Mucosa of stomach (tissue), 1 donor: ENCODE measurements around the gene PLAC9.
"Not testable (repeated sequence)": the region's sequence is repeated elsewhere in the genome, so short reads cannot be mapped to it uniquely, and the experiment has no call there.

Experiments
- H3K27me3 ChIP-seq: one replicate; pipeline ENCODE4 v1.7.0; 2013; ENCODE audit warnings: mild to moderate bottlenecking, low read length; ENCODE audit not compliant: control insufficient read depth, insufficient read depth
- H3K36me3 ChIP-seq: one replicate; pipeline ENCODE4 v1.7.0; 2013; ENCODE audit warnings: low read length; ENCODE audit not compliant: control insufficient read depth, insufficient read depth
- H3K4me1 ChIP-seq: one replicate; pipeline ENCODE4 v1.7.0; 2013; ENCODE audit warnings: mild to moderate bottlenecking, low read length; ENCODE audit not compliant: control insufficient read depth, insufficient read depth
- H3K4me3 ChIP-seq: one replicate; pipeline ENCODE4 v1.7.0; 2013; ENCODE audit warnings: low read length
- H3K9ac ChIP-seq: one replicate; pipeline ENCODE4 v1.7.0; 2013; ENCODE audit warnings: mild to moderate bottlenecking, low read length, moderate library complexity
- H3K9me3 ChIP-seq: one replicate; pipeline ENCODE4 v1.7.0; 2013; ENCODE audit warnings: mild to moderate bottlenecking, low read length, moderate library complexity; ENCODE audit not compliant: control insufficient read depth
- donor health status: Pancreatic carcinoma.

Gene PLAC9

GRCh38 chr10:80144067-80144695, 11.7 kb downstream of the PLAC9 start:
- Histone ChIP-seq H3K4me3 (no peak overlapping the region), H3K4me1 (peaks cover 16% of the 10 kb centered on the region), H3K9me3 (no peaks in the 10 kb centered on the region), H3K27me3 (peaks cover 4% of the 10 kb centered on the region), H3K9ac (no peak overlapping the region), H3K36me3 (peaks cover 5% of the 10 kb centered on the region)

DNA sequence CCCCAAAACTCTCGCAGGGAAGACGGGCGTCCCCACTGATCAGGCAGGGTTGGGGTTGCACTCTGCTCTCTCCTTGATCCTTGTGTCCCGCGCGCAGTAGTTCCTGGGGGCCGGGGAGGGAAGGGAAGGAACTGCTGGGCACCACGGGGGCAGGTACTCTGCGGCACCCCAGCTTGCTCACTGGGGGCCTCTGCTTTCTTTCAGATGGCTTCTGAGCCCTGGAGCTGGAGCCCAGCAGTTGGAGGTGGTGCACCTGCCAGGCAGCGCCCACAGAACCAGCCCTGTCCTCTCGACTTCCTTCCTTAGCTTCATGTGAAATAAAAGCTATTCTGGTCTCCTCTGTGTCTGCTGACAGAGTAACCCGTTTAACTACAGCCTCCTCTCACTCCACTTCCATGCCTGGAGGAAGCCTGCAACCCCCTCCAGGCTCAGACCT, 12.2 kb downstream of the PLAC9 start:
- H3K36me3 ChIP-seq, result peaks cover 5% of the 10 kb centered on the region
- H3K9ac ChIP-seq, result no peak overlapping the region
- peaks cover 16% of the 10 kb centered on the region for H3K4me1 ChIP-seq
- no peaks in the 10 kb centered on the region for H3K9me3 ChIP-seq
- no peak overlapping the region for H3K4me3 ChIP-seq
- H3K27me3 ChIP-seq, result peaks cover 4% of the 10 kb centered on the region

DNA sequence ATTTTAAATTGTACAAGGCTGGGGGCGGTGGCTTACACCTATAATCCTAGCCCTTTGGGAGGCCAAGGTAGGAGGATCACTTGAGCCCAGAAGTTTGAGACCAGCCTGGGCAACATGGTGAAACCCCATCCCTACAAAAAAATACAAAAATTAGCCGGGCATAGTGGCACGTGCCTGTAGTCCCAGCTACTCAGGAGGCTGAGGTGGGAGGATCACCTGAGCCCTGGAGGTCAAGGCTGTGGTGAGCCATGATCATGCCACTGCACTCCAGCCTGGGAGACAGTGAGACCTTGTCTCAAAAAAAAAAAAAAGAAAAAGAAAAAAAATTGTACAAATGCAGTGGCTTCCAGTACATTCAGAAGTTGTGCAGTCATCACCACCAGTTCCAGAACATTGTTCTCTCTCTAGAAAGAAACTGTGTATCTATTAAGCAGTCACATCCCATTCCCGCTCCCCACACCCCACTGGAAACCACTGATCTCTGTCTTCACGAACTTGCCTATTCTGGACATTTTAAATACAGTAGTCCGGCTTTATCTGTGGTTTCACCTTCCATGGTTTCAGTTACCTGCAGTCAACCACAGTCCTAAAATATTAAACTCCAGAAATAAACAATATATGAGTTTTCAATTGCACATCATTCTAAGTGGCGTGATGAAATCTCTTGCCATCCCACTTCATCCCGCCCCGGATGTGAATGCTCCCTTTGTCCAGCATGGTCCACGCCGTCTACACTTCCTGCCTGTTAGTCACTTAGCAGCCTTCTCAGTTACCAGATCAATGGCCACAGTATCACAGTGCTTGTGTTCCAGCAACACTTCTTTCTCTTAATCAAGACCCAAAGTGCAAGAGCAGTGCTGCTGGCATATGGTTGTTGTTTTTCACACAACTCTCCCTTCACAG, 13.1 kb downstream of the PLAC9 start:
- H3K27me3 ChIP-seq, H3K4me3 ChIP-seq, H3K9me3 ChIP-seq, H3K9ac ChIP-seq, H3K36me3 ChIP-seq: not testable (repeated sequence)
- H3K4me1 ChIP-seq, result peaks cover 16% of the 10 kb centered on the region

- Histone ChIP-seq H3K27me3 (no peaks in the 10 kb centered on the region), H3K4me3 (no peak overlapping the region), H3K9ac (no peak overlapping the region), H3K9me3 (no peaks in the 10 kb centered on the region), H3K4me1 (peaks cover 16% of the 10 kb centered on the region), H3K36me3 (peaks cover 7% of the 10 kb centered on the region)
Observed at GRCh38 chr10:80146918-80147317, 14.4 kb downstream of the PLAC9 start.

DNA sequence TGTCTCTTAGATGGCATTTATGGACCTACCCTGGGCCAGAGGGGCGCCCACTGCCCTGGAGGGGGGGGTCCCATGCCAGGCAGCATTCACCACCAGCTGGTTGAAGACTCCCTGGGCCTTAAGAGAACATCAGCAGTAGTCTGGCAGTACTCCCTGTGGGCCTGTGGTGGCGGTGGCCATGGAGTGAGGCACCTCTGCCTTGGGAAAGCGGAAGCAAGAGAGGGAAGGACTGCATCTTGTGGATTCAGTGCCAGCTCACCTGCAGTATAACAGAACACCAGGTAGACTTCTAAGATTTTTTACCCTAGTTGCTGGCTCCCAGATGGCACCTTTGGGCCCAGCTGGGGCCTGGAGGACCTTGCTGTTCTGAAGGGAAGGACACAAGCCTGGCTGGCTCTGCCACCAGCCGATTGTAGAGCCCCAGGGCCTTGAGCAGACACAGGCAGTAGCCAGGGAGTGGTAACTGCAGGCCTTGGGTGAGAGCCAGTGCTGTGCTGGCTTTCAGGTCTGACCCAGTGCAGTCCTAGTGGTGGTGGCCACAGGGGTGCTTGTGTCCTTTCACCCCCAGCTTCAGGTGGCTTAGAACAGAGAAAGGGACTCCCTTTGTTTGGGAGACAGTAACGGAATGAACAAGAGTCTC, 15.8 kb downstream of the PLAC9 start:
- peaks cover 17% of the 10 kb centered on the region for H3K36me3 ChIP-seq
- no peaks in the 10 kb centered on the region for H3K9me3 ChIP-seq
- H3K4me3 ChIP-seq, result no peak overlapping the region
- H3K4me1 ChIP-seq, result peaks cover 16% of the 10 kb centered on the region
- no peaks in the 10 kb centered on the region for H3K27me3 ChIP-seq
- no peak overlapping the region for H3K9ac ChIP-seq

DNA sequence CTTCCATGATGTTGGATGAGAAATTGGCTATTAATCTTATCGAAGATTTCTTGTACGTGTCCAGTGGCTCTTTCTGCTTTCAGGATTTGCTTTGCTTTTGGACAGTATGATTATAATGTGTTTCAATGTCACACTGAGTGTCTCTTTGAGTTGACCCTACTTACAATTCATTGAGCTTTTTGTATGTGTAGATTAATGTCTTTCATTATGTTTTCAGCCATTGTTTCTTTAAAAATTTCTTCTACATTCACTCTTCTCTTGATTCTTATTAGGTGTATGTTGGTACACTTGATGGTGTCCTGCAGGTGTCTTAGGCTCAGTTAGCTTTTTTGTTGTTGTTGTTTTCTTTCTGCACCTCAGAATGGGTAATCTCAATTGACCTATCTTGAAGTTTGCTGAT, 16.6 kb downstream of the PLAC9 start:
- peaks cover 10% of the 10 kb centered on the region for H3K4me1 ChIP-seq

DNA sequence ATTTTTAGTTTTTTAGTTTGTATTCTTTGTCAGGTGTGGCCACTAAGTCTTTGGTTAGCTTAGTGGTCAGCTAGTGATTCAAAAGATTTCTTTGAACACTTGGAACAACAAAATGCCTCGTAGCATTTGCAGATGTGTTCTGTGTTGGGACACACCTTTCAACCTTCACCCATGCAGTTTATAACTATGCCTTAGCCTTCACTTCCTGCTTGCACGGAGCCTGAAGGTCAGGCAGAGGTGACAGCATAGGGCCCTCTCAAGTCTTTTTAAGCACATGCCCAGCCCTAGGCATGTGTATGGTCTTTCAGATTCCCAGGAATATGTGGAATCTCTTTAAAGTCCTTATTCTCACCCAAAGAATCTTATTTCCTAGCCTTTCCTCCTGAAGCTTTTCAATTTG, 17.6 kb downstream of the PLAC9 start:
- Histone ChIP-seq H3K4me3 (no peak overlapping the region), H3K36me3 (peaks cover 32% of the 10 kb centered on the region), H3K9ac (no peak overlapping the region), H3K4me1 (peaks cover 8% of the 10 kb centered on the region), H3K9me3 (no peaks in the 10 kb centered on the region), H3K27me3 (no peaks in the 10 kb centered on the region)

More for the DNA sequence above, 16.6 kb downstream of the PLAC9 start:
- H3K9me3 ChIP-seq, result no peaks in the 10 kb centered on the region
- no peaks in the 10 kb centered on the region for H3K27me3 ChIP-seq
- H3K36me3 ChIP-seq, result peaks cover 23% of the 10 kb centered on the region
- H3K9ac ChIP-seq, result no peak overlapping the region
- no peak overlapping the region for H3K4me3 ChIP-seq

DNA sequence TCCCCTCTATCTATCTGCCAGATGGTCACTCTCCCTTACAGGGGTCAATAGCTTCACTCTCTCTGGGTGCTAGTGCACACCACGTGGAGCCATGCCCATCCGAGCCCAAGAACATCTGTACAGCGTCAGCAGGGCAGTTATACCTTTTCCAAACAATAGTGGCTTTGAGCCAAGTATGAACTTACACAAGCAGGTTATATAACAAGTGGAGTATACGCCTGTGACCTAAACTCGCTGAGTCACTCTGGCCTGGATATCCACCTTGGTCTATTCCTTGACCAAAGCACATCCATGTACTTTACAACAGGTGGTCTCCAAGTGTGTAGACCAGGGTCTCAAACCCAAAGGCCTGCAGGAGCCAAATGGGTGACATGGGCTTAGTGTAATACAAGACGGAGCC, 20.3 kb downstream of the PLAC9 start:
- no peaks in the 10 kb centered on the region for H3K9me3 ChIP-seq
- no peak overlapping the region for H3K4me3 ChIP-seq
- no peak overlapping the region for H3K9ac ChIP-seq
- no peaks in the 10 kb centered on the region for H3K27me3 ChIP-seq
- H3K36me3 ChIP-seq, result peaks cover 53% of the 10 kb centered on the region
- peaks cover 19% of the 10 kb centered on the region for H3K4me1 ChIP-seq

DNA sequence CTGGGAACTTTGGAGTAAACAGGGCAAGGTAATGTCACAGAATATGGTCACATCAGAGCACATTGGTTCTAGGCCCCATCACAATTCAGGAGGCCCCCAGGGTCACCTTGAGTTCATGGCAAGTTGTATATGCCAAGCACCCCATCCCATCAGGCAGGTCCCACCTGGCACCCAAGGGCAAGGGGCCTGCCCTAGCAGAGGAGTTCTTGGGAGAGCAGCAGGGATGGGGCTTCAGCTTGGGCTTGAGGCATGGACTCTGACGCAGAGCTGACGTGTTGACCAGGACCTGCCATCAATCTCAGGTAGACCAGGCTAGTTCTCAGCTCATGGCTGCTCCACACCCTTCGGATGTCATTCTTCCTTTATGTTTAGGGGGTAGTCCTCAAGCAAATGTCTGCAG, 20.9 kb downstream of the PLAC9 start:
- no peak overlapping the region for H3K9ac ChIP-seq
- peaks cover 26% of the 10 kb centered on the region for H3K4me1 ChIP-seq
- no peaks in the 10 kb centered on the region for H3K27me3 ChIP-seq
- no peak overlapping the region for H3K4me3 ChIP-seq
- peaks cover 59% of the 10 kb centered on the region for H3K36me3 ChIP-seq
- H3K9me3 ChIP-seq, result no peaks in the 10 kb centered on the region

DNA sequence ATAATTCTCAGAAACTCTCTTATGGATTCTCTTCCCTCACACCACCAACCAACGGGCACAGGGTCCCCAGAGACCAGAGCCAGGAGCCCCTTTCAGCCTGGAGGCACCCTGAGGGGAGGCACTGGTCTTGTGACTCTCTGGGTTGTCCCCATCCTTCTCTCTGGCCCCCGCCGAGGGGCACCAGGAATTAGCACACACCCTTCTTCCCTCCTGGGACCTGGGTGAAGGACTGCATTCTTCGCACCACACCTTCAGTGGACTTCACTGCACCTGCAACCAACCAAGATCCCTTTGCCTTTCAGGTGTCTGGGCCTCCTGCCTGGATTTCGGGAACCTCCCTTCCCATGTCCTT, 22.1 kb downstream of the PLAC9 start:
- Histone ChIP-seq H3K4me1 (peaks cover 33% of the 10 kb centered on the region), H3K27me3 (no peaks in the 10 kb centered on the region), H3K9ac (peak overlapping the region; percentile 3), H3K9me3 (no peaks in the 10 kb centered on the region), H3K4me3 (no peak overlapping the region), H3K36me3 (peaks cover 54% of the 10 kb centered on the region)

DNA sequence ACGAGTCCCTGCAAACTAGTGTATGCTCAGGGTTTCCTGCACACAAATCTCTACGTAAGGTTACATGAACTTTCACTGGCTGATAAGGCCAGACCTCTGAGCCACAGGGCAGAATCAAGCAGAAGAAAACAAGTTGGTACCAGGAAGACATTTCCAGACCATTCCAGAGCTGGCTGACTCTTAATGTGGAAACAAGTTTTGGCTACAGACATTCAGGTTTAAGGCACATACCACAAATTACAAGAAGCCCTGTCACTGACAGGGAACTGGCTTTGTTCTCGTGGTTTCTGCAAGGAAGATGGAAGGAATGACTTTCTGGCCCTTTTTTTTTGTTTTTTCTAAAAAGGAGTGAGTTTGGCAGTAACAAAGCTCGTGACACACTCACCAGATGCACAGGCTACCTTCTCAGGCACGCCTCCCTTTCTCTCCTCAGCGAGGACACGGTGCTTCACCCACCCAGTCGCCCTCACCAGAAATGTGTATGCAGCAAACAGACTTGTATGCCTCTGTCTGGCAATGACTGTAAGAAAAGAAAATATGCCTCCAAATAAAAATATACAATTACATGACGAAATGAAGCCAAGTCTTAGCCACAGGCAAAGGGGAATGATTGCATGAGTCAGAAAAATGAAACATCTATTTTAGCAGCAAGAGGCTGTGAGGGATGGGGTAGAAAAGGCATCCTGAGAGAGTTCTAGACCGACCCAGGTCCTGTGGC, 22.6 kb downstream of the PLAC9 start:
- H3K4me1 ChIP-seq, result peaks cover 33% of the 10 kb centered on the region
- H3K36me3 ChIP-seq, result peaks cover 54% of the 10 kb centered on the region
- H3K9me3 ChIP-seq, result no peaks in the 10 kb centered on the region
- H3K4me3 ChIP-seq, result no peak overlapping the region
- H3K27me3 ChIP-seq, result no peaks in the 10 kb centered on the region
- H3K9ac ChIP-seq, result peak overlapping the region; percentile 3
